Activated CD8-positive, alpha-beta memory T cell treated with anti-CD3 and anti-CD28 coated beads, Interleukin-2, amount 10 ng/mL, durations not matched to agents 7 days and 5 days (primary cell): ENCODE data around the gene SLC6A1. TPM values are rescaled to one million over a fixed set of nuclear protein-coding genes. Genes with fewer than 3 reads are reported as not detected.

Experiments used
- ATAC-seq: fragments of 150-1000 bp; cut with Tn5 transposase; one replicate; pipeline ENCODE4 v1.10.0; 2021; ENCODE audit warnings: moderate library complexity
- CTCF ChIA-PET: fragments of 350-600 bp; sonication (Branson Sonifier 250); formaldehyde crosslinking; loops from one replicate; lab custom pipeline; 2021; ENCODE audit warnings: antibody characterized with exemption; lab: Charles Lee
- DNase-seq: peaks from one replicate; pipeline ENCODE4 v3.0.0-alpha.2; 2020
- H3K27ac Mint-ChIP-seq: one replicate; pipeline ENCODE4 v1.8.0; 2021; ENCODE audit warnings: mild to moderate bottlenecking, mixed read lengths
- H3K27me3 Mint-ChIP-seq: one replicate; pipeline ENCODE4 v1.8.0; 2021; ENCODE audit warnings: mixed read lengths
- H3K36me3 Mint-ChIP-seq: one replicate; pipeline ENCODE4 v1.8.0; 2021; ENCODE audit warnings: mild to moderate bottlenecking, mixed read lengths
- H3K4me1 Mint-ChIP-seq: one replicate; pipeline ENCODE4 v1.8.0; 2021; ENCODE audit warnings: mixed read lengths
- H3K4me3 Mint-ChIP-seq: one replicate; pipeline ENCODE4 v1.8.0; 2021; ENCODE audit warnings: mild to moderate bottlenecking, moderate library complexity, mixed read lengths
- H3K9me3 Mint-ChIP-seq: one replicate; pipeline ENCODE4 v1.8.0; 2022; ENCODE audit warnings: low read depth, mixed read lengths
- total RNA-seq, 2 experiments: library from RNA; stranded (reverse); gene quantifications; one replicate each; pipeline ENCODE4 v1.2.3, GENCODE V29; 2021

SLC6A1 gene
- total RNA-seq, 2 experiments from 2014 or later: not detected

GRCh38 chr3:10988991-10989484 lies 3.5 kb upstream of the SLC6A1 start:
- no peak for ATAC-seq
- Mint-ChIP-seq H3K4me1 (peaks cover 3% of the 10 kb centered on the region), H3K9me3 (no peaks in the 10 kb centered on the region), H3K36me3 (no peaks in the 10 kb centered on the region), H3K27me3 (peaks cover 42% of the 10 kb centered on the region), H3K4me3 (no peak overlapping the region), H3K27ac (no peak overlapping the region)
- CTCF ChIA-PET: no interaction called here
- DNase-seq: no peak

GRCh38 chr3:10992943-10993728 lies 588 bp downstream of the SLC6A1 start:
- peaks cover 58% of the 10 kb centered on the region for H3K27me3 Mint-ChIP-seq
- H3K36me3 Mint-ChIP-seq: no peaks in the 10 kb centered on the region
- no peaks in the 10 kb centered on the region for H3K9me3 Mint-ChIP-seq
- no peak overlapping the region for H3K27ac Mint-ChIP-seq
- peaks cover 3% of the 10 kb centered on the region for H3K4me1 Mint-ChIP-seq
- no peak for DNase-seq
- H3K4me3 Mint-ChIP-seq: no peak overlapping the region
- no peak for ATAC-seq
- CTCF ChIA-PET: no interaction called here

- Mint-ChIP-seq H3K4me1 (peaks cover 3% of the 10 kb centered on the region), H3K4me3 (no peak overlapping the region), H3K27me3 (peaks cover 59% of the 10 kb centered on the region), H3K9me3 (no peaks in the 10 kb centered on the region), H3K36me3 (no peaks in the 10 kb centered on the region), H3K27ac (no peak overlapping the region)
- ATAC-seq: no peak
- CTCF ChIA-PET: no interaction called here
- DNase-seq: no peak
These were observed 1.1 kb downstream of the SLC6A1 start for GRCh38 chr3:10993729-10994065.

GRCh38 chr3:10994306-10994705 lies 1.8 kb downstream of the SLC6A1 start:
- Mint-ChIP-seq H3K36me3 (no peaks in the 10 kb centered on the region), H3K27ac (no peak overlapping the region), H3K4me1 (peaks cover 3% of the 10 kb centered on the region), H3K9me3 (no peaks in the 10 kb centered on the region), H3K4me3 (no peak overlapping the region), H3K27me3 (peaks cover 56% of the 10 kb centered on the region)
- ATAC-seq (no peak), DNase-seq (no peak)
- CTCF ChIA-PET: no interaction called here

GRCh38 chr3:10995871-10996270 lies 3.3 kb downstream of the SLC6A1 start:
- ATAC-seq: no peak
- no peaks in the 10 kb centered on the region for H3K9me3 Mint-ChIP-seq
- H3K27ac Mint-ChIP-seq: no peak overlapping the region
- no peaks in the 10 kb centered on the region for H3K36me3 Mint-ChIP-seq
- CTCF ChIA-PET: no interaction called here
- no peak overlapping the region for H3K4me3 Mint-ChIP-seq
- DNase-seq: no peak
- peaks cover 50% of the 10 kb centered on the region for H3K27me3 Mint-ChIP-seq
- H3K4me1 Mint-ChIP-seq: peaks cover 3% of the 10 kb centered on the region

- no peak for ATAC-seq
- H3K9me3 Mint-ChIP-seq: no peaks in the 10 kb centered on the region
- DNase-seq: no peak
- peaks cover 49% of the 10 kb centered on the region for H3K27me3 Mint-ChIP-seq
- CTCF ChIA-PET: interaction anchor here (2.1 kb wide), 1 partner anchor 14 kb away, joined by 6 read pairs; no protein-coding TSS in a partner anchor
- no peaks in the 10 kb centered on the region for H3K36me3 Mint-ChIP-seq
- H3K4me1 Mint-ChIP-seq: peaks cover 3% of the 10 kb centered on the region
- H3K4me3 Mint-ChIP-seq: no peak overlapping the region
- no peak overlapping the region for H3K27ac Mint-ChIP-seq
These were observed 3.9 kb downstream of the SLC6A1 start for GRCh38 chr3:10996345-10997013.

GRCh38 chr3:10997196-10997595 lies 4.6 kb downstream of the SLC6A1 start:
- CTCF ChIA-PET: interaction anchor here (2.1 kb wide), 1 partner anchor 14 kb away, joined by 6 read pairs; no protein-coding TSS in a partner anchor
- H3K27me3 Mint-ChIP-seq: peaks cover 45% of the 10 kb centered on the region
- ATAC-seq (no peak), DNase-seq (no peak)
- H3K4me1 Mint-ChIP-seq: peaks cover under 1% of the 10 kb centered on the region
- no peak overlapping the region for H3K4me3 Mint-ChIP-seq
- H3K27ac Mint-ChIP-seq: no peak overlapping the region
- H3K9me3 Mint-ChIP-seq: no peaks in the 10 kb centered on the region
- no peaks in the 10 kb centered on the region for H3K36me3 Mint-ChIP-seq

GRCh38 chr3:10998542-10998941 lies 6.0 kb downstream of the SLC6A1 start:
- no peak overlapping the region for H3K4me3 Mint-ChIP-seq

GRCh38 chr3:10999221-11000107 lies 6.9 kb downstream of the SLC6A1 start:
- ATAC-seq (no peak), DNase-seq (no peak)
- H3K4me1 Mint-ChIP-seq: no peaks in the 10 kb centered on the region
- no peaks in the 10 kb centered on the region for H3K36me3 Mint-ChIP-seq
- H3K4me3 Mint-ChIP-seq: no peak overlapping the region
- peaks cover 28% of the 10 kb centered on the region for H3K27me3 Mint-ChIP-seq
- CTCF ChIA-PET: no interaction called here
- no peak overlapping the region for H3K27ac Mint-ChIP-seq
- H3K9me3 Mint-ChIP-seq: no peaks in the 10 kb centered on the region

More at GRCh38 chr3:10998542-10998941, 6.0 kb downstream of the SLC6A1 start:
- no peak for DNase-seq
- H3K27me3 Mint-ChIP-seq: peaks cover 37% of the 10 kb centered on the region
- no peak overlapping the region for H3K27ac Mint-ChIP-seq
- no peak for ATAC-seq
- CTCF ChIA-PET: no interaction called here
- H3K4me1 Mint-ChIP-seq: no peaks in the 10 kb centered on the region
- H3K9me3 Mint-ChIP-seq: no peaks in the 10 kb centered on the region
- H3K36me3 Mint-ChIP-seq: no peaks in the 10 kb centered on the region

- ATAC-seq (no peak), DNase-seq (no peak)
- CTCF ChIA-PET: no interaction called here
- no peak overlapping the region for H3K4me3 Mint-ChIP-seq
- H3K27ac Mint-ChIP-seq: no peak overlapping the region
- H3K27me3 Mint-ChIP-seq: peaks cover 18% of the 10 kb centered on the region
- no peaks in the 10 kb centered on the region for H3K9me3 Mint-ChIP-seq
- no peaks in the 10 kb centered on the region for H3K4me1 Mint-ChIP-seq
- no peaks in the 10 kb centered on the region for H3K36me3 Mint-ChIP-seq
These were observed 8.0 kb downstream of the SLC6A1 start for GRCh38 chr3:11000528-11000927.

GRCh38 chr3:11001020-11001657 lies 8.6 kb downstream of the SLC6A1 start:
- no peak for DNase-seq
- no peaks in the 10 kb centered on the region for H3K36me3 Mint-ChIP-seq

GRCh38 chr3:11001658-11002021 lies 9.1 kb downstream of the SLC6A1 start:
- Mint-ChIP-seq H3K4me3 (no peak overlapping the region), H3K4me1 (no peaks in the 10 kb centered on the region), H3K27ac (no peak overlapping the region), H3K36me3 (no peaks in the 10 kb centered on the region), H3K27me3 (peaks cover 19% of the 10 kb centered on the region), H3K9me3 (no peaks in the 10 kb centered on the region)
- DNase-seq: no peak
- no peak for ATAC-seq
- CTCF ChIA-PET: no interaction called here

More at GRCh38 chr3:11001020-11001657, 8.6 kb downstream of the SLC6A1 start:
- no peaks in the 10 kb centered on the region for H3K9me3 Mint-ChIP-seq
- H3K27ac Mint-ChIP-seq: no peak overlapping the region
- no peak for ATAC-seq
- no peaks in the 10 kb centered on the region for H3K4me1 Mint-ChIP-seq
- CTCF ChIA-PET: no interaction called here
- H3K4me3 Mint-ChIP-seq: no peak overlapping the region
- peaks cover 16% of the 10 kb centered on the region for H3K27me3 Mint-ChIP-seq

- Mint-ChIP-seq H3K27ac (no peak overlapping the region), H3K4me3 (no peak overlapping the region), H3K9me3 (no peaks in the 10 kb centered on the region), H3K36me3 (no peaks in the 10 kb centered on the region), H3K4me1 (no peaks in the 10 kb centered on the region), H3K27me3 (peaks cover 19% of the 10 kb centered on the region)
- CTCF ChIA-PET: no interaction called here
- DNase-seq (no peak), ATAC-seq (no peak)
These were observed 9.8 kb downstream of the SLC6A1 start for GRCh38 chr3:11002371-11002807.
